ENCODE measurements around the gene TAGLN3. TPM values are rescaled to one million over a fixed set of nuclear protein-coding genes. Genes with fewer than 3 reads are reported as not detected.

The TAGLN3 gene
- total RNA-seq, 4 donors from 2014 or later = 0.64 to 1.5 (median 0.68) TPM; not detected in 1

DNA sequence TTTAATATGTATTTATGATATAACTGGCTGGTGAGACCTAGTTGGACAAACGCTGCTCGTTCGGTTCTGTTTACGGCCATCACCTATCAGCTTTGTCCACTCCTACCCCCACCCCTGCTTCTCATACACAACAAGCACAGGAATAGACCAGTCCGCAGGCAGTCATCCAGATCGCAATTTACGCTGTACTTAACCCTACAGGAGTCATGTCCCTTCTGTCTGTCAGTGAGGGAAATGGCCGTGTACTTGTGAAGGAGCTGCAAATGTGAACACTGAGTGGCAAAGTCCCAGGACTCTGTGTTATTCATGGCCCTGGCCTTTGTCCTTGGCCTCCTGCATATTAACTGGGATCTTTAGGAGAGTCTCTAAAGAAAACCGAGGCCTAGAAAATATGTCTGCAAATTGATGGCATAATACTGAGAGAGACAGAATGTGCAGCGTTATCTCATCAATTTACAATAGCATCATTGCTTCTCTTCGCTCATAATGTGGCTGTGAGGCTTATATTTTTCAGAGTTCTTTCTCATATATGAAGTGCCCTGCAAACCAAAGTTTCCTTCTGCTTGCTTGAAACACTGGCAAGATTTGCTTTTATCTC, 27.1 kb upstream of the TAGLN3 start:
- no peak for DNase-seq
- Histone ChIP-seq H3K36me3 (no peaks in the 10 kb centered on the region), H3K27ac (no peak overlapping the region), H3K4me3 (no peak overlapping the region), H3K9me3 (no peaks in the 10 kb centered on the region), H3K27me3 (no peaks in the 10 kb centered on the region), H3K4me1 (peaks cover 0 to 8% (median 2%) of the 10 kb centered on the region in 4 donors)
- in situ Hi-C loops (cut with MboI; ENCODE audit: low pct_ligation_motif_present in 1 of 4, low pct_unique_long_range_greater_than_20kb in 1 of 4, low sequenced_read_pairs in 3 of 4) (loop anchor here in 3 of 4 donors (5.0 to 10.0 kb wide), 2 partner anchors 254 to 257 kb away; no protein-coding TSS in a partner anchor), intact Hi-C loops (cut with DNase I; ENCODE audit: low total_unique reads) (no loop called here)
- WGBS, 2 donors (ENCODE audit: low coverage in 1 of 2) = 83 to 86% methylated on average over 11 of the region's 11 CpGs
- TF ChIP-seq, protein P1, sequence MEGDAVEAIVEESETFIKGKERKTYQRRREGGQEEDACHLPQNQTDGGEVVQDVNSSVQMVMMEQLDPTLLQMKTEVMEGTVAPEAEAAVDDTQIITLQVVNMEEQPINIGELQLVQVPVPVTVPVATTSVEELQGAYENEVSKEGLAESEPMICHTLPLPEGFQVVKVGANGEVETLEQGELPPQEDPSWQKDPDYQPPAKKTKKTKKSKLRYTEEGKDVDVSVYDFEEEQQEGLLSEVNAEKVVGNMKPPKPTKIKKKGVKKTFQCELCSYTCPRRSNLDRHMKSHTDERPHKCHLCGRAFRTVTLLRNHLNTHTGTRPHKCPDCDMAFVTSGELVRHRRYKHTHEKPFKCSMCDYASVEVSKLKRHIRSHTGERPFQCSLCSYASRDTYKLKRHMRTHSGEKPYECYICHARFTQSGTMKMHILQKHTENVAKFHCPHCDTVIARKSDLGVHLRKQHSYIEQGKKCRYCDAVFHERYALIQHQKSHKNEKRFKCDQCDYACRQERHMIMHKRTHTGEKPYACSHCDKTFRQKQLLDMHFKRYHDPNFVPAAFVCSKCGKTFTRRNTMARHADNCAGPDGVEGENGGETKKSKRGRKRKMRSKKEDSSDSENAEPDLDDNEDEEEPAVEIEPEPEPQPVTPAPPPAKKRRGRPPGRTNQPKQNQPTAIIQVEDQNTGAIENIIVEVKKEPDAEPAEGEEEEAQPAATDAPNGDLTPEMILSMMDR (IDR thresholded peaks at IDR 0.05) = no peak
- TF ChIP-seq POLR2A (IDR thresholded peaks at IDR 0.05) (no peak), EP300 (IDR thresholded peaks at IDR 0.05; ENCODE audit: low read depth) (no peak), POLR2AphosphoS5 (IDR thresholded peaks at IDR 0.05) (no peak)

DNA sequence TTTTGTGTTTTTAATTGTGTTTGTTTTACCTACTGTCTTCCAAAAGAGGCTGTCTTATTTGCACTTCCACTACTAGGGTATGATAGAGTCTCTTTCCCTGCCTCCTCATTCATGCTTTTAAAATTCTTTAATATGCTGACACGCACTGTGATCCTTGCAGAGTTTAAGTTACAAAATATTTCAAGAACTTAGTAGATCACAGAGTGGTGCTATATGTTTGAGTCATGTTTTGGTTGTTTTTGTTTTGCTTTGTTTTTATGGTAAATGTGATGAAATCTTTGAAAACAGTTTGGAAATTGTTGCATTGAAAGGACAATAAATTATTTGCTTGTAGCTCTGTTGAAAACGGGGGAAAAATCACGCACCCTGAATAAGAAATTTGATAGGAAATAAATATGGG, 25.8 kb upstream of the TAGLN3 start:
- Histone ChIP-seq H3K4me3 (no peak overlapping the region), H3K4me1 (no peaks in the 10 kb centered on the region), H3K36me3 (no peaks in the 10 kb centered on the region), H3K27me3 (no peaks in the 10 kb centered on the region), H3K27ac (no peak overlapping the region), H3K9me3 (no peaks in the 10 kb centered on the region)
- in situ Hi-C loops (cut with MboI; ENCODE audit: low pct_ligation_motif_present in 1 of 4, low pct_unique_long_range_greater_than_20kb in 1 of 4, low sequenced_read_pairs in 3 of 4) = loop anchor here in 3 of 4 donors (5.0 to 10.0 kb wide), 2 partner anchors 256 to 258 kb away; no protein-coding TSS in a partner anchor
- intact Hi-C loops (cut with DNase I; ENCODE audit: low total_unique reads) = no loop called here
- TF ChIP-seq EP300 (IDR thresholded peaks at IDR 0.05; ENCODE audit: low read depth) (no peak), POLR2A (IDR thresholded peaks at IDR 0.05) (no peak), POLR2AphosphoS5 (IDR thresholded peaks at IDR 0.05) (no peak)
- TF ChIP-seq, protein P1 (IDR thresholded peaks at IDR 0.05) = no peak
- WGBS, 2 donors (ENCODE audit: low coverage in 1 of 2) = 71 to 93% methylated on average over 3 of the region's 3 CpGs
- DNase-seq = no peak

DNA sequence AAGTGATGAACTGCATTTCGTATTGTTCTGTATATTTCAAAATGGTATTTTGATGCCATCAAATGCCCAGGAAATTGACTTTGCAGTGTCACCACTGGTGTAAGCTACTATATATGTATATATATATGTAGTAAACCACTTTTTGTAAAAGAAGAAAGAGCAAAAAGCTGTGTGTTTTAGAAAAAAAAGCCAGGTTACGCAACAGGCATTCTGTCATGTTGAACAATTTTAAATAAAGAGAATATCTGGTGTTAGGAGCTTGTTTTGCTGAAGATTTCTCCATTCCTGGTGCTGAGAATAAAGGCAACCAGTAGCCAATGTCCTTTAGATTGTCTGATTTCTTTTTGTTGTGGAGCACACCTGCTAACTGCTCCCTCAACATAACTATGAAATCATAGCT, 23.6 kb upstream of the TAGLN3 start:
- intact Hi-C loops (cut with DNase I; ENCODE audit: low total_unique reads) = no loop called here
- H3K27me3 ChIP-seq = no peaks in the 10 kb centered on the region
- H3K36me3 ChIP-seq = no peaks in the 10 kb centered on the region
- H3K4me3 ChIP-seq = no peak overlapping the region
- no peaks in the 10 kb centered on the region for H3K9me3 ChIP-seq
- peaks cover 0 to 10% (median 8%) of the 10 kb centered on the region in 4 donors for H3K4me1 ChIP-seq
- TF ChIP-seq EP300 (IDR thresholded peaks at IDR 0.05; ENCODE audit: low read depth) (no peak), POLR2A (IDR thresholded peaks at IDR 0.05) (no peak)
- WGBS, 2 donors (ENCODE audit: low coverage in 1 of 2) = 72 to 100% methylated on average over 1 to 2 of the region's 2 CpGs
- DNase-seq = no peak
- H3K27ac ChIP-seq = no peak overlapping the region
- in situ Hi-C loops (cut with MboI; ENCODE audit: low pct_ligation_motif_present in 1 of 4, low pct_unique_long_range_greater_than_20kb in 1 of 4, low sequenced_read_pairs in 3 of 4) = loop anchor here in 1 of 4 donors (10.0 kb wide), 1 partner anchor 260 kb away; no protein-coding TSS in a partner anchor

DNA sequence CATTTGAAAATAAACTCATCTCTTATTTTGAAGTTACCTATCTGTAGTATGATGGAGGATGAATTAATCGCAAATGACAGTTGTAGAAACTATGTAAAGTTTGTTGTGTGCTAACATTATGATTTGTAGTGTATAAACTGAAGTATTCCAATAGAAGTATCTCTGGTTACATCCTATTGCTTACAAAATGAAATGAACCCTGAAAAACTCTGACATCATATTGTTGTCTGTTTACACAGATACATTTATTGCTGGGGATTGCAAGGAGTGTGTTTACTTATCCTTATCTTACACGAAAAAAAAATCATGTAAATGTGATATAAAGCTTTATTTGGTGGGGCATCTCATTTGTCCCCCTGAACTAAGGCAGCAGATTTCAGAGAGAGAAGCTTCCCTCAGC, 22.5 kb upstream of the TAGLN3 start:
- Histone ChIP-seq H3K4me1 (peaks cover 0 to 21% (median 13%) of the 10 kb centered on the region in 4 donors), H3K27me3 (no peaks in the 10 kb centered on the region), H3K9me3 (no peaks in the 10 kb centered on the region), H3K27ac (no peak overlapping the region), H3K4me3 (no peak overlapping the region), H3K36me3 (no peaks in the 10 kb centered on the region)
- whole genome bisulfite sequencing, 2 donors (ENCODE audit: low coverage in 1 of 2) = 60 to 64% methylated on average over 2 of the region's 2 CpGs
- TF ChIP-seq, protein P1 (IDR thresholded peaks at IDR 0.05) = no peak
- TF ChIP-seq POLR2A (IDR thresholded peaks at IDR 0.05) = no peak
- TF ChIP-seq EP300 (IDR thresholded peaks at IDR 0.05; ENCODE audit: low read depth) = no peak
- TF ChIP-seq POLR2AphosphoS5 (IDR thresholded peaks at IDR 0.05) = no peak
- in situ Hi-C loops (cut with MboI; ENCODE audit: low pct_ligation_motif_present in 1 of 4, low pct_unique_long_range_greater_than_20kb in 1 of 4, low sequenced_read_pairs in 3 of 4) (loop anchor here in 1 of 4 donors (10.0 kb wide), 1 partner anchor 261 kb away; no protein-coding TSS in a partner anchor), intact Hi-C loops (cut with DNase I; ENCODE audit: low total_unique reads) (no loop called here)
- no peak for DNase-seq
